ENCODE measurements around the gene SEMA4D. TPM values are rescaled to one million over a fixed set of nuclear protein-coding genes. Genes with fewer than 3 reads are reported as not detected.
A peak's percentile ranks its signal among the peaks of the same experiment; 100 is the strongest.

The SEMA4D gene, protein sequence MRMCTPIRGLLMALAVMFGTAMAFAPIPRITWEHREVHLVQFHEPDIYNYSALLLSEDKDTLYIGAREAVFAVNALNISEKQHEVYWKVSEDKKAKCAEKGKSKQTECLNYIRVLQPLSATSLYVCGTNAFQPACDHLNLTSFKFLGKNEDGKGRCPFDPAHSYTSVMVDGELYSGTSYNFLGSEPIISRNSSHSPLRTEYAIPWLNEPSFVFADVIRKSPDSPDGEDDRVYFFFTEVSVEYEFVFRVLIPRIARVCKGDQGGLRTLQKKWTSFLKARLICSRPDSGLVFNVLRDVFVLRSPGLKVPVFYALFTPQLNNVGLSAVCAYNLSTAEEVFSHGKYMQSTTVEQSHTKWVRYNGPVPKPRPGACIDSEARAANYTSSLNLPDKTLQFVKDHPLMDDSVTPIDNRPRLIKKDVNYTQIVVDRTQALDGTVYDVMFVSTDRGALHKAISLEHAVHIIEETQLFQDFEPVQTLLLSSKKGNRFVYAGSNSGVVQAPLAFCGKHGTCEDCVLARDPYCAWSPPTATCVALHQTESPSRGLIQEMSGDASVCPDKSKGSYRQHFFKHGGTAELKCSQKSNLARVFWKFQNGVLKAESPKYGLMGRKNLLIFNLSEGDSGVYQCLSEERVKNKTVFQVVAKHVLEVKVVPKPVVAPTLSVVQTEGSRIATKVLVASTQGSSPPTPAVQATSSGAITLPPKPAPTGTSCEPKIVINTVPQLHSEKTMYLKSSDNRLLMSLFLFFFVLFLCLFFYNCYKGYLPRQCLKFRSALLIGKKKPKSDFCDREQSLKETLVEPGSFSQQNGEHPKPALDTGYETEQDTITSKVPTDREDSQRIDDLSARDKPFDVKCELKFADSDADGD
- 10 to 100 TPM; 37.3 to 50.1 (median 42.6) TPM for total RNA-seq

DNA sequence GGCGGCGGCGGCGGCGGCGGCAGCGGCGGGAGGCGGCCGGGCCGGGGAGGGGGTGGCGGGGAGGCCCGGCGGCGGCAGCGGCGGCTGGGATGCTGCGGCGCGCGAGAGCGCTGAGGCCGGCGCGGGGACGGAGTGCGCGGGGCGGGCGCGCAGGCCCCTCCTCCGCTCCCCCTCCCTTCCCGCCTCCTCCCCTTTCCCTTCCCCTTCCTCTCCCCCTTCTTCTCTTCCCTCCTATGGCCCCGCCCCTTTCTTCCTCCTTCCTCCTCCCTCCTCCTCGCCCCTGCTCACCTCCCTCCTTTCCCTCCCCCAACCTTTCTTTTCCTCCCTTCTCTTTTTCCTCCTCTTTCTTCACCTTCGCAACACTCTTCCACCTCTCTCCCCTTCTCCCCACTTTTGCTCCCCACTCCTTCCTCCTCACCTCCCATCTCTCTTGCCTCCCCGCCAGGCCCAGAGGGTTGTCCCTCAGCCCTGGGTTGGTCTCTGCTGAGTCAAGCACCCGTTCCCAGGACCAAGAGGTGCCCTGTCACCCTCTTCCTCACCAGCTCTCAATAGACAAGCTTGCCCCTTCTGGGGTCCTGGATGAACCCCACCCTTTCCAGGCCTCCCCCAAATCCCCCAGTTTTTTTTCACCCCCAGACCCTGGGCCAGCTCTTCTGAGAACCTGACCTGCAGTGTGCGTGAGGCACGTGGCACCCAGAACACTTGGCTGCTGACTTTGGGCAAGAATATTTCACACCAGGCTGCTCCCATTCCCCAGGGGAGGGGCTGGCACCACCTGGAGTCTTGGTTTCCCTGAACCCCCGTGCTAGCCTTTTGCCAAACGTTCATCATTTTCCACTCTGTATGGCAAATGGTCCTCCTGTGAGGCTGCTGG, at the start of gene SEMA4D:
Gene SEMA4D (minus strand): TSS at position 136 of the 874 bp plus-strand sequence. CDS start 92,657 bp downstream, outside the sequence.
- no peak for DNase-seq (ENCODE audit: low spot score in 2 of 2)
- no peak for TF ChIP-seq POLR2AphosphoS5 (IDR thresholded peaks at IDR 0.05)
- TF ChIP-seq, protein P1, sequence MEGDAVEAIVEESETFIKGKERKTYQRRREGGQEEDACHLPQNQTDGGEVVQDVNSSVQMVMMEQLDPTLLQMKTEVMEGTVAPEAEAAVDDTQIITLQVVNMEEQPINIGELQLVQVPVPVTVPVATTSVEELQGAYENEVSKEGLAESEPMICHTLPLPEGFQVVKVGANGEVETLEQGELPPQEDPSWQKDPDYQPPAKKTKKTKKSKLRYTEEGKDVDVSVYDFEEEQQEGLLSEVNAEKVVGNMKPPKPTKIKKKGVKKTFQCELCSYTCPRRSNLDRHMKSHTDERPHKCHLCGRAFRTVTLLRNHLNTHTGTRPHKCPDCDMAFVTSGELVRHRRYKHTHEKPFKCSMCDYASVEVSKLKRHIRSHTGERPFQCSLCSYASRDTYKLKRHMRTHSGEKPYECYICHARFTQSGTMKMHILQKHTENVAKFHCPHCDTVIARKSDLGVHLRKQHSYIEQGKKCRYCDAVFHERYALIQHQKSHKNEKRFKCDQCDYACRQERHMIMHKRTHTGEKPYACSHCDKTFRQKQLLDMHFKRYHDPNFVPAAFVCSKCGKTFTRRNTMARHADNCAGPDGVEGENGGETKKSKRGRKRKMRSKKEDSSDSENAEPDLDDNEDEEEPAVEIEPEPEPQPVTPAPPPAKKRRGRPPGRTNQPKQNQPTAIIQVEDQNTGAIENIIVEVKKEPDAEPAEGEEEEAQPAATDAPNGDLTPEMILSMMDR (IDR thresholded peaks at IDR 0.05), result no peak
- no peak for TF ChIP-seq POLR2A (IDR thresholded peaks at IDR 0.05)
- no peak for TF ChIP-seq EP300 (IDR thresholded peaks at IDR 0.05)
- Histone ChIP-seq H3K27ac (peak within 1 kb of the TSS; percentile 24), H3K27me3 (no peaks in the 10 kb centered on the region), H3K4me3 (peak within 1 kb of the TSS; percentile 70), H3K36me3 (no peaks in the 10 kb centered on the region), H3K9me3 (no peaks in the 10 kb centered on the region), H3K4me1 (peaks cover 36% of the 10 kb centered on the region)
- 8% methylated on average over 28 of the region's 42 CpGs for WGBS

DNA sequence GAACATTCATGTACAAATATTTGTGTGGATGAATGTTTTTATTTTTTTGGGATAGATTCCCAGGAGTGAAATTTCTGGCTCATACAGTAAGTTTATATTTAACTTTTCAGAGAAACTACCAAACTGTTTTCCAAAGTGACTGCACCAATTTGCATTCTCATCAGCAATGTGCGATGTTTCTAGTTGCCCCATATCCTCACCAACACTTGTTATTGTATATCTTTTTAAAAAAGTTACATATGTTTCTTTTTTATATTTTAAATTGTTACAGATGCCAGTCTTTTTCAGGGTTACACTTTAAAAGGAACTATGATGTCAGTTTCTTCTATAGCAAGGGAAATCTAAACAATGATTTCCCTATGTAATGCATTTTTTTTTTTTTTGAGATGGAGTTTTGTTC, 49.1 kb upstream of the SEMA4D start:
- Histone ChIP-seq H3K27ac (no peak overlapping the region), H3K9me3 (no peaks in the 10 kb centered on the region), H3K4me3 (no peak overlapping the region), H3K27me3 (no peaks in the 10 kb centered on the region), H3K36me3 (no peaks in the 10 kb centered on the region), H3K4me1 (peaks cover 30% of the 10 kb centered on the region)
- WGBS, result 70% methylated on average over 1 of the region's 1 CpG
- TF ChIP-seq, protein P1 (IDR thresholded peaks at IDR 0.05), result no peak
- no peak for TF ChIP-seq POLR2A (IDR thresholded peaks at IDR 0.05)
- DNase-seq (ENCODE audit: low spot score in 2 of 2), result no peak

DNA sequence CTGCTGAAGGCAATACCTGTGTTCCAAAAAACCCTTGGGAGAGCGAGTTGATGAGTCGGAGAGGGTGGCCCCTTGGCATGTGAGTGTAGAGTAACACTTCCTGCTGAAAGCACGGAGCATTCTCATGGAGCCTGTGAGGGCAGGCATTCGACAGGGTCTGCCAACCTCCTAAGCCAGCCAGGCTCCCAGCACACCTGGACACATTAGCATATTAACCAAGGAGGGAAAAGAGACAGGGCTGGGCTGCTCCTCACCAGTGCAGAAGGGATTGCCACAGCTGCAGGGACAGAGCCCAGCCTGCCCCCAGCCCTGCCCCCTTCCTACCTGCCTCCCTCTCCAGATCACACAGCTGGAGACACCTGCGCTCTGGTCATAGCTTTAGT, 46.4 kb upstream of the SEMA4D start:
- WGBS, result 53% methylated on average over 5 of the region's 5 CpGs
- no peak overlapping the region for H3K4me3 ChIP-seq
- H3K27ac ChIP-seq, result no peak overlapping the region
- DNase-seq (ENCODE audit: low spot score in 2 of 2), result peak in 1 of 2 donors; percentile 57
- TF ChIP-seq POLR2AphosphoS5 (IDR thresholded peaks at IDR 0.05), result no peak
- TF ChIP-seq EP300 (IDR thresholded peaks at IDR 0.05), result no peak
- TF ChIP-seq POLR2A (IDR thresholded peaks at IDR 0.05), result no peak
- TF ChIP-seq, protein P1 (IDR thresholded peaks at IDR 0.05), result no peak
- no peaks in the 10 kb centered on the region for H3K36me3 ChIP-seq
- H3K9me3 ChIP-seq, result no peaks in the 10 kb centered on the region
- H3K27me3 ChIP-seq, result no peaks in the 10 kb centered on the region
- H3K4me1 ChIP-seq, result peaks cover 33% of the 10 kb centered on the region

DNA sequence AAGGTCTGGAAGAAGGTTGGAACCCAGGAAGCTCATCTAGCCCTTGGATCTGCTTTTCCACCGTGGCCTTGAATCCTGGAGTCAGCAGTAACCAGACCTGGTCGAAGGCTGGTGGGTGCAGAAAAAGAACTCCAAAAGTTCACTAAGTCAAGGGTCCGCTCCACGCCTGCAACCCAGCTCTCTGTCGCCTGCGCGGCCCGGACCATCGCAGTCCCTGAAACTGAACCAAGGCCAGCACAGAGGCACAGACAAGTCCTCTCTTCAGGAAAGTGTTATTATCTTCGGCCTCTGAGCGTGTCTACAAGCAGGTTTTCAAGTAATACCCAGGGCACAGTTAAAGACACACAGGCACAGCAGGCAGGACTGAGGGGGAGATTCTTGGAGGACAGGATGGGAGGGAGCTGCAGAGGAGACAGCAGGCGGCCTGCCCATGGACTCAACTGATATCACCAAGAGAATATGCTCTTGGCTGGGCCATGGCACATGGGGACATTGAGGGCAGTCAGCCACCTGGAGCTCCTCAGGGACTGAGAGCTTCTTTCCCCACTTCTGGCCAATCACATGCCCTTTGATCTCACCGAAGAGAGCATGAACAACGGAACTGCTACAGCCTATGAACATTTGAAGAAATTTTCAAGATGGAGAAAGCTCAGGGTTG, 45.8 kb upstream of the SEMA4D start:
- peak in 1 of 2 donors; percentile 38 for DNase-seq (ENCODE audit: low spot score in 2 of 2)
- H3K27ac ChIP-seq, result no peak overlapping the region
- peaks cover 29% of the 10 kb centered on the region for H3K4me1 ChIP-seq
- no peaks in the 10 kb centered on the region for H3K9me3 ChIP-seq
- H3K27me3 ChIP-seq, result no peaks in the 10 kb centered on the region
- 81% methylated on average over 14 of the region's 14 CpGs for WGBS
- no peak overlapping the region for H3K4me3 ChIP-seq
- no peaks in the 10 kb centered on the region for H3K36me3 ChIP-seq
- no peak for TF ChIP-seq EP300 (IDR thresholded peaks at IDR 0.05)
- no peak for TF ChIP-seq POLR2AphosphoS5 (IDR thresholded peaks at IDR 0.05)
- TF ChIP-seq, protein P1 (IDR thresholded peaks at IDR 0.05), result no peak
- TF ChIP-seq POLR2A (IDR thresholded peaks at IDR 0.05), result no peak
